Vagina (tissue), 2 donors: ENCODE measurements around the gene PLOD1.

ENCODE experiments used
- CTCF ChIP-seq, 3 experiments: fragments of 450-650 bp in 2 of 3; fragments of 200-600 bp in 1 of 3; sonication (generic) in 1 of 3; IDR thresholded peaks; one replicate each; pipeline ENCODE4 v1.5.1; 2017 to 2019; ENCODE audit warnings: antibody characterized with exemption in 3 of 3, mild to moderate bottlenecking in 2 of 3, moderate library complexity in 2 of 3
- POLR2AphosphoS5 ChIP-seq, 2 donors: sonication (generic); formaldehyde crosslinking; IDR thresholded peaks; one replicate each; pipeline ENCODE4 v1.9.0; 2017; ENCODE audit warnings: antibody characterized with exemption in 2 of 2, mild to moderate bottlenecking in 2 of 2, low read depth in 1 of 2; ENCODE audit not compliant: insufficient read depth in 1 of 2

DNA sequence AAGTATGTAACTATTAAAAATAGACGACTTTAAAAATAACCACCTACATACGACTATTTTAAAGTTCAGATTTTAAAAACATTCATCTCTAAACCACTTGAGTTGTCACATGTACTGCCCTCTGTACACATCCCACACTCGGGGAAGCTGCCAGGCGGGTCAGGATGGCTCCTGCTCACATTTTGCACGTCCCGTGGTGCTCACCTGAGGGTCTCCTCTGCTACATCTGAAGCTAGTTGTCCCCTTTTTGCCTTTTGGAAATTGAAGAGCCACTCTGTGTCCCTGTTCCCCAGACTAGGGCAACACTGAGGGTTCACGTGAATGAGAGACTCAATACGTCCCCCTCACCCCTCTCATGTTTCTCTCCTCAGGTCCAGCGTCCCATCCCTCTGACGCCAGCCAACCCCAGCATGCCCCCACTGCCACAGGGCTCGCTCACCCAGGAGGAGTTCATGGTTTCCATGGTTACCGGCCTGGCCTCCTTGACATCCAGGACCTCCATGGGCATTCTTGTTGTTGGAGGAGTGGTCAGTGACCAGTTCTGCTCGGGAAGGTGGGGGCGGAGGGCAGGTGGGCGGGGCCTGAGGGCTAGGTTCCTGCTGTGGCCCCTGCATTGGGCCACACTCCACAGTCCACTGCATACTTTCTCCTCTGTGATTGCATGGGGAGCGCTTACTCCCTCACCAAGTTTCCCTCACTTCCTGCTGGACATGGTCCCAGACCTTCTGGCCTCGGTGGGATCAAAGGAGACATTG is 71.8 kb downstream of the PLOD1 start:
- TF ChIP-seq CTCF (IDR thresholded peaks at IDR 0.05) (no peak), POLR2AphosphoS5 (IDR thresholded peaks at IDR 0.05; ENCODE audit: insufficient read depth in 1 of 2, low read depth in 1 of 2) (no peak)
